Epidermal melanocyte (primary cell): ENCODE data around the gene HPCAL1.

Source experiments
- DNase-seq: peaks from one replicate; pipeline ENCODE4 v3.0.0; 2011; ENCODE audit warnings: low spot score; ENCODE audit not compliant: insufficient read length

Gene HPCAL1

DNA sequence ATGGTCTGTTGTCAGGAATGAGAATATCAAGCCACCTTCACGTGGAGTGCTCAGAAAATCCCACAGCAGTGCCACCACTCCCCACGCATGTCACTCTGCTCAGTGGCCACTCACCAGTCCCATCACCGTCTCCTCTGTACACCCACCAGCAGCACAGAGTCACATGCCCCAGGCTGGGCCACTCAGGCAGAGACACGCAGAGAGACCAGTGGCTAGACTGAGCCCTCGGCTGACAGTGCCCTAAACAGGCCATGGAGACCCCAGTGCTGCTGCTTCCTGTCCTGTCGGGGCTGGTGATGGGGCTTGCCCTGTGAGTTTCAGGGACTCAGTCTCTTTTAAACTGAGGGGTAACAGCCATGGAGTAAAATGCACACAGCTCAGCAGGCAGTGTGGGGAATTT is 119.5 kb downstream of the HPCAL1 start:
- no peak for DNase-seq

DNA sequence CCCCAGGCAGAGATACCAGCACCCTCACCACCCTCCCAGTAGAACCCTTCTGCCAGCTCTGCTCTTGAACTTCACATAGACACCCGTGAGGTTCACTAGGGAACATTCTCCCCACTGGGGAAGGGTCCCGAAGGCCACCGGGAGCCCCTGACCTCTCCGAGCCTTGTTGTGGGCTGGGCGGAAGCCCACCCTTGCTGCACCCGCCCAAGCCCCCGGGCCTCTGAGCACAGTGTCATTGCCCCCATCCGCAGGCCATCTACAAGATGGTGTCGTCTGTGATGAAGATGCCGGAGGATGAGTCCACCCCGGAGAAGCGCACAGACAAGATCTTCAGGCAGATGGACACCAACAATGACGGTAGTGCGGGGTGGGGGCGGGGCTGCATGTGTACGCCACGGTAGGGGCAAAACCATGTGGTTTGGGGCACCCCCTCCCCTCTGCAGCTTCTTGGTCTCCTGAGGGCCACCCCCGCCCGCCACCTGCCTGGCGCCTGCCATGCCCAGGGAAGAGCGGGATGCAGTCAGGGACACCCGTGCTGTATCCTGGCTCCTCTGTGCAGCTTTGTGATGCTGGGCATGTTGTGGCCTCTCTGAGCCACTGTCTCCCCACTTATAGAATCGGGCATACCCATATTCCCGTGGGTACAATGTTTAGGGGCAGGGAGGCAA is 120.2 kb downstream of the HPCAL1 start:
- DNase-seq: no peak

DNA sequence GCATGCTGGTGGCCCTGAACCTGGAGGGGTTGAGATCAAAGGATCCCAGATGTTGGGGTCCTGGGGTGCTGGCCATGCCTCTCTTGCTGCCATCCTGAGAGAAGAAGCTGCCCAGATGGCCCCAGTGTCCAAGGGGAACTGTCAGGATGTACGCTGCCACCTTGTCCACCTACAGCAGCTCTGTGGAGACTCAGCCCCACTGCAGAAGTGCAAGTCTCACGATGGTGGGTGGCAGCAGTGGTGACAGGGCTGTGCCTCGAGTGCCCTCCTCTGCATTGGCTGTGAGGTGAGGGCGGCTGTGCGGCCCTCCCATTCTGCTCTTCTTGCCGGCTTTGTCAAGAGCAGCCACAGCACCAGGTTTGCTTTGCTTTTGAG is 120.7 kb downstream of the HPCAL1 start:
- no peak for DNase-seq

DNA sequence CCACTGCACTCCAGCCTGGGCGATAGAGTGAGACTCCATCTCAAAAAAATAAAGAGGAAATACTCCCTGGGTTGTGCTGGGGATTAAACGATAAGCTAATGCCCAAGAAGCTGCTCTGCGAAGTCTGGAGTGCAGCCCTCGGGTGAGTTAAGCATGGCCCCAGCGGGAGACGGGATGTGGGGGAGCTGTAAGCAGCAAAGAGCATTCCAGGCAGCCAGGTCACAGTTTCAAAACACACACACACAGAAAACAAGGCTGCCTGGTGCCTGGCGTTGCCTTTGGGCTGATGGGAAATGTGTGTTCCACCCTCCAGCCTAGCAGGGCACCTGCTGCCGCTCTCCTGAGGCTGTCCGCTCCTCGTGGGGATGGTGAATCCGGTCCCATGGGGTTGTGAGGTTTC is 121.3 kb downstream of the HPCAL1 start:
- DNase-seq: no peak

DNA sequence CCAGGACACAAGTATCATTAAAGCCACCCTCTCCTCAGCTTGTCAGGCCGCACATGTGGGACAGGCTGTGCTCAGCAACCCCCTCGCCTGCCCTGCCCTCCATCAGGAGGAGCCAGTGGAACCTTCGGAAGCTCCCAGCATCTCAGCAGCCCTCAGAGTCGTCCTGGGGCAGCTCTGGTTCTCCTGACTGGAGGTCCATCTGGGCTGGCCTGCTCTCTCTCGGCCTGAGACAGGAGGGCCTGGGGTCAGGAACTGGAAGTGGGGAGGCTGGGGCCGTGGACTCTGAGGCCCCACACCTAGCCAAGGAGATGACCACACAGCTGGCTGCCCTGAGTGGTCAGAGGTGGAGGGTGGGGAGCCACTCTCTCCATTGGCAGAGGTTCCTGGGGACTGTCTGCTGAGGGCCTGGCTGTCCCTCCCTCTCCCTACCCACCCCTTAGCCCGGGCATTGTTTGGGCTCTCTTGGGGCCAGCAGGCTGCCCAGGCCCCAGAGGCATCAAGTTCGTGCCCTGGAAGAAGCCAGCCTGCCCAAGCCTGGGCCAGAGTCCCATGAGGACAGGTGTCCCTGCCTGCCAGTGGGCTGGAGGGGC is 122.3 kb downstream of the HPCAL1 start:
- no peak for DNase-seq

DNA sequence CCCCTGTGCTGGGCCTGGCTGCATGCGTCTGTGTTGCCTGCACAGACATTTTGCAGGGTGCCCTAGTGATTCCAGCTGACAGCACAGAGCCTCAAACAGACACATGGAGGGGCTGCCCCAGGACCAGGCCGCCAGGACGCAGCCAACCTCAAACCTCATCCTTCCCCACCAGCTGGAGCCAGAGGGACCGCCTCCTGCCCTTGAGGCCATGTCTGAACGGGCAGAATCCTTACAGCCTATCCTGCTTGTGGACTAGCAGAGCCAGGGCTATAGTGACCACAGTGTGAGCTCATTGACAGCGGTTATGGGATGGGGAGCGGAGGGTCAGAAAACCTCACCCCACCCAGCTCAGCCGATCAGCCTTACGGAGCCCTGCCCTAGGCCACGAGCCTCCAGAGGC is 123.0 kb downstream of the HPCAL1 start:
- DNase-seq: no peak

DNA sequence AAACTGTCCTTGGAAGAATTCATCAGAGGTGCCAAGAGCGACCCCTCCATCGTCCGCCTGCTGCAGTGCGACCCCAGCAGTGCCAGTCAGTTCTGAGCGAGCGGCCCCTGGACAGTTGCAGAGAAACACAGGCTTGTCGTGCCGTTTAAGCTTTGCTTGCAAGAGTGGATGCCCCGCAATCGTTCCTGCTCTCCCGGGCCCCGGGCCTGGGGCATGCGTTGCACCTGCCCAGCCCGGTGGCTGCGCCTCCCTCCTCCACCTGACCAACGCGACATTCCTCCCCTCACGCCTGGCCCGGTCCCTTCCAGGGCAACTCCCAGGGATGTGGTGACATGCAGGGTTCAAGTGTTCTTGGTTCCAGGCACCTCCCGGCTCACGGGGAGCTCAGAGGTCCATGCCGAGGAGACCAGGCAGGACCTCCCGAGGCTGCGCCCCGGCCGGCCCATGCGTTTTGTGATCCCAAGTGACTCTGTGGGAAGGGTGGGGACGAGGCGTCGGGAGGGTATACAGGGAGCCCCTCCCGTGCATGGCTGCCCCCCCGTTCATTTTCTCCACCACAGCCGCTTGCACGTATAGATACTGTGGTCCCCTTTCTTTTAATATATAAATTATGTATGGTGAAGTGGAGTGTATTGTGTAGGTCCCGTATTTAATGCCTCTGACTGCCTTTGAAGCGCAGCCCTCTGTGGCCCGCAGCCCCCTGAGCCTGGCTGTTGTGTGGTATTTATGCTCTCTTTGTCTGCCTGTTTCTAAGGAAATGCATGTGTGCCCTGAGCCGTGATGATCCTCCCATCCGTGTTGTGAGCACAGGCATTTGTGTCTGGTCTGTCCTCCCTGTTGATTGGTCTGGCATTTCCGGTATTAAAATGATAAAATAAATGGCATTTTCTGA is 124.3 kb downstream of the HPCAL1 start:
- no peak for DNase-seq

DNA sequence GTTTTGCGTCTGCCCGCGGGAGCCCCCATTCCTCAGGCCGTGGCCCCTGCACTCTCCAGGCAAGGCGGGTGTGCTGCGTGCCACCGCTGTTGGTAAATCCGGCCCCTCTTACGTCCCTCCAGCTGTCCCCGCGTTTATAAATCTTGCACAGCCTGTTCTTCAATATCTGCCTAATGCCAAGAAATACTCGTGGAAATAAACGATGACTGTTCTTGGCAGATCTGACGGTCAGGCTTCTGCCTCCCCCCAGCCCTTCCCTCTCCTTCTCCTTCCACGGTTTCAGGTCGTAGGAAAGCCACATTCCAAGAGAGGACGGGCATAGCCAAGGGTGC is 124.9 kb downstream of the HPCAL1 start:
- no peak for DNase-seq

DNA sequence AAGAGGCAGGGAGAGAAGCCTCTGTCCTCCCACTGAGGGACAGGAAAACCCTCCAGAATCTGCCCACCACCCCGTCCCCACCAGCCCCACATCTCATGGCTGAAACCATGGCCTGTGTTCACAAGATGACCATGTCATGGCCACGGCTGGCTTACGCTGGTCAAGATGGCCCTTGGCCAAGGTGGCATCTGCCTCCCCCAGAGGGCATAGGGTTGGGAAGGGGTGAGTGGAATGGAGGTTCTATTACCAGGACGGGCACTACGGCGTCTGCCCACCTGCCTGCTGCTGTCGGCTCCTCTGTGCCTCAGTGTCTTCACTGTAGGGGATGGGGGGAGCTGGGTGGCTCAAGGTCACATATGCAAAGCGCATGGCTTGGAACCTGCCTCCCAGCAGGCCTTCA is 125.7 kb downstream of the HPCAL1 start:
- no peak for DNase-seq

DNA sequence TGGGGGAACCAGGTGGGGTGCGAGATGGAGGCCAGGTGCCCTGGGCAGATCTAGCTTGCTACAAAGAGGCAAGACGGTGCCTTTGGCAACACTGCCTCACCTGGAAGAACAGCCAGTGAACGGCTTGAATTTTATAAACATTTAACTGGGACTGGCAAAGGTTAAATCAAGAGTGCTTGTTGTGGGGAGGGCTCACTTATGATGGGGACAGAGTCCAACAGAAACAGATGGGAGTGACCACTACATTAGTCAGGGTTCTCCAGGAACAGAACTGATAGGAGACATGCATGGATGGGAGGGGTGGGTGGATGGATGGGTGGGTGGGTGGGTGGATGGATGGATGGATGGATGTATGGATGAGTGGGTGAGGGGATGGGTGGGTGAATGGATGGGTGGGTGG is 126.2 kb downstream of the HPCAL1 start:
- DNase-seq: no peak

DNA sequence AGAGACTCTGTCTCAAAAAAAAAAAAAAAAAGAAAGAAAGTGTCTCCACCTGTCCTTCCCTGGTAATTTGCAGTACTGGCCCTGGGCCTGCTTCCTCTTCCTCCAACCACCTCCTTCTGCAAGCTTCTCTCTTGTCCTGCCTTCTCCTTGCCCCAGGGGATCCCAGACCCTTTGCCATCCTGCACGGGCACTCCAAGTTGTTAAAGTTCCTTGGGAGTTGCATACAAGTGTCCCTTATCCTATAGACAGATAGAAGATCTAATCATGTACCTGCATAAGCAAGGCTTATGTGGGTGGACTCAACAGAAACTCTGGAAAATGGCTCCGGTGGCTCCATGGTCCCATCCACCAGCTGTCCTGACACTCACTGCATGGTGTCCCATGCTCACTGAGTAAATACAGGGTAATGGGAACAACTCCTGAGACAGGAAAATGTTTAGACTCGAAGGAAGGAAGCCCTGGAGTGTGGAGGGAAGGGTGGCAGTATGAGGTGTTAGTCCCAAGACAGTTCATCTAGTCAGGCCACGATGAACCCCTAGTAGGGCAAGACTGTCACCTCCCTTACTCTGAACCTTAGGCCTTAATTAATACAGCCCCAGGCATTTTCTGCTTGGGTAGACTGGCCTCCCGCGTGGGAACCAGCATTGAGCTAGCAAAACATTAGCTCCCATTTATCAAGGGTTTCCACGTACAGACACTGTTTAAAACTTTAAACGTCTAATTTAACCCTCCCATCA is 128.3 kb downstream of the HPCAL1 start:
- DNase-seq: no peak

DNA sequence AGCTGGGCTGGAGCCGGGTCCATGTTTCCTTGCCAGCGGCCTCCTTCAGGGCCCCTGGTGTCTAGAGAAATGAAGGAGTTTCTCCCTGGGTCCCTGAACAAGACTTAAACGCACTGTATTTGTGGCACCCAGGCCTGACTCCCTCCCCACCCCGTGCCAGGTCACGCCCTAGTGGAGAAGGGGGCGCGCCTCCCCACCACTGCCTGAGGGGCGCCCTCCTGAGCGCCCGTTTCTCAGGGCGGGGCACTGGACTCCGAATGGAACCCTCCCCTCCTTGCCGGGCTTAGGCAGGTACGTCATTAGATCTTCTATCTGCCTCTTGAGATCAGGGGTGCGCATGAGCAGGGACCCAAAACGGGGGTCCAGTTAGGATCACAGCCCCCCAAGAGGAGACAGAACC is 129.1 kb downstream of the HPCAL1 start:
- DNase-seq: no peak

DNA sequence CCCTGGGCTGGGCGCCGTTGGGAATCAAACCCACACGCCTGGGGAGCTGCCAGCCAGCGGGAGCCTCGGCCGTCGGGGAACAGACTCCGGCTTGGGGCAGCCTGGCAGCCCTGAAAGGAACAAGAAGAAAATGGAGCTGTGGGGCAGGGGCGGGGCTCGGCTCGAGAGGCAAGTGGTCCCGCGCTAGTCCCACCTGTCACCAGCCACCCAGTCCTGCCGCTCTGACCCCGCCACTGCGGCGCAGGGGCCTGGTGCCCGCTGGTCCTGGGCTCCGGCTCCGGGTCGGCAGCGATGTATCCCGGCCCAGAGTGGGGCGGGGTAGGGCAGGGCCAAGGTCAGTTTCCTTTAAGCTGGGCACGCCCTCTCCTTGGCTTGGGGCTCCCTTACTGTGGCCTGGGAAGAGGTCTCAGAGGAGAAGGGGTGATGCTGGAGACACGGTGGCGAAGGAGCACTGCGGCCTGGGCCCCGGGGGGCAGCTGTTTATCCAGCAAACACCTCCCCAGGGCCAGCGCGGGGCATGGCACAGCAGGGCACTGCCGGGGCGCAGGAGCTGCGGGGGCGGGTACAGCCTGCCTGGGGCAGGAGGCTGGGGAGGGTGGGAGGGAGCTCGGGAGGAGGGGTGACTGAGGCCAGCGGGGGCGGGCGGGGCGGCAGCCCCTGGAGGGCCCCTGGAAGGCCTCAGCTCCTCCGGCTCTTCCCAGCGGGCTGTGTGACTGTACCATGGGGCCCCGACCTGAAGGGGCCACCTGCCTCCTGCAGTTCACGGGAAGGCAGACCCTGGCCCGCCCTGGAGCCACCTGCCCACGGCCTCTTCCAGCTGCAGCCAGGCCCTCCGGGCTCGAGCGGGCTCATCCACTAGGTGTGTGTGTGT is 129.8 kb downstream of the HPCAL1 start:
- no peak for DNase-seq

DNA sequence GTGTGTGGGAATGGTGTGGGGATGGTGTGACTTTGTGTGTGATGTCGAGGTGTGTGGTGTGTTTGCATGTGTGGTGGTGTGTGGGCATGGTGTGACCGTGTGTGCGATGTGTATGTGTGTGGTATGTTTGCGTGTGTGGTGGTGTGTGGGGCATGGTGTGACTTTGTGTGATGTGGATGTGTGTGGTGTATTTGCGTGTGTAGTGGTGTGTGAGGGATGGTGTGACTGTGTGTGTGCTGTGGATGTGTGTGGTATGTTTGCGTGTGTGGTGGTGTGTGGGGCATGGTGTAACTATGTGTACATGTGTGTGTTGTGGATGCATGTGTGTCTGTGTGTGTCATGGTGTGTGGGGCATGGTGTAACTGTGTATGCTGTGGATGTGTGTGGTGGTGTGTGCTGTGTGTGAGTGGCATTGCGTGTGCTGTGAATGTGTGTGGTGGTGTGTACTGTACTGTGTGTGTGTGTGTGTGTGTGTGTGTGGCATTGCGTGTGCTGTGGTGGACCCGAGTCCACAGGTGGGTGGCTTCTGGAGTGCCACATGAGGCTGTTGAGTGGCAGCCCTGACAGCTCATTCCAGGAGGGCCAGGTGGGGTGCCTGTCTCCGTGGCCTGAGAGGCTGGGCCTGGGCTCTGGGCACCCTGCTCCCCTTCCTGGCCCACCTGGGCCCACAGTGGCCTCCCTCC is 130.7 kb downstream of the HPCAL1 start:
- no peak for DNase-seq

DNA sequence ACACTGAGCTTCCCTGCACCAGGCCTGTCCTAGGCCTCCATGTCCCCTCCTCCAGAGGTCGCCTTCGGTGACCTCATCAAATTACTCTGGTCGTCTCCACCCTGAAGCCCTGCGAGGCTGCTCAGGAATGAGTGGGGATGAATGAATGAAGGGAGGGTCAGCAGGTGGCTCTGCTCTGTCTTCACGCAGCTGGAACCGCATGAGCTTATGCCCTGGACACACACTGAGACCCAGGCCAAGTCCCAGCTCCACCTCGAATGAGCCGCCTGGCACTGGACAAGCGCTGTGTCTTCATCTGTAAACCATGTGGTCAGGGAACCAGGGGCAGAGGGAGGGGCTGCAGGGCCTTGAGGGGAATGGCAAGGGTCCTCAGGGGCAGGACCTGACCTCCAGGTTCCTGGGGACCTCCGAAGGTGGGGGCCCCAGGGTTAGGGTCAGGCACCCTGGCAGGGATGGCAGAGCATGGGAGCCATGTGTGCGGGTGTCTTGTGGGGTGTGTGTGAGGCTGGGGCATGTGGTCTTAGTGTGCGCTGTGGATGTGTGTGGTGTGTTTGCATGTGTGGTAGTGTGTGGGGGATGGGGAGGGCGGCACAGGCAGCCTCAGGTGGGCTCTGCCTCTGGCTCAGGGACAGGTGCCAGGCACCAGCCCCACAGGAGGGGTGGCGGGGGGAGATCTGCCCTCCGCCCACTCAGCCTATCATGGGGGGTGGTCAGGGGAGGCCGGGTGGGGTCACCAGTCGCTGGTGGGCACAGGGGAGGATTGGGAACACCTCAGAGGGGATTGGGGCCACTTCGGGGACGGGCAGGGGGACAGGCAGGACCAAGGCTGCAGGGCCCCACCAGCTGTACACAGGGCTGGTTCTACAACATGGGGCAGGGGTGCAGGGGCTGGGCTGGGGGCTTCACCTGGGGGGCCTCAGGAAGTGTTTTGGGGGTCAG is 131.5 kb downstream of the HPCAL1 start:
- no peak for DNase-seq

DNA sequence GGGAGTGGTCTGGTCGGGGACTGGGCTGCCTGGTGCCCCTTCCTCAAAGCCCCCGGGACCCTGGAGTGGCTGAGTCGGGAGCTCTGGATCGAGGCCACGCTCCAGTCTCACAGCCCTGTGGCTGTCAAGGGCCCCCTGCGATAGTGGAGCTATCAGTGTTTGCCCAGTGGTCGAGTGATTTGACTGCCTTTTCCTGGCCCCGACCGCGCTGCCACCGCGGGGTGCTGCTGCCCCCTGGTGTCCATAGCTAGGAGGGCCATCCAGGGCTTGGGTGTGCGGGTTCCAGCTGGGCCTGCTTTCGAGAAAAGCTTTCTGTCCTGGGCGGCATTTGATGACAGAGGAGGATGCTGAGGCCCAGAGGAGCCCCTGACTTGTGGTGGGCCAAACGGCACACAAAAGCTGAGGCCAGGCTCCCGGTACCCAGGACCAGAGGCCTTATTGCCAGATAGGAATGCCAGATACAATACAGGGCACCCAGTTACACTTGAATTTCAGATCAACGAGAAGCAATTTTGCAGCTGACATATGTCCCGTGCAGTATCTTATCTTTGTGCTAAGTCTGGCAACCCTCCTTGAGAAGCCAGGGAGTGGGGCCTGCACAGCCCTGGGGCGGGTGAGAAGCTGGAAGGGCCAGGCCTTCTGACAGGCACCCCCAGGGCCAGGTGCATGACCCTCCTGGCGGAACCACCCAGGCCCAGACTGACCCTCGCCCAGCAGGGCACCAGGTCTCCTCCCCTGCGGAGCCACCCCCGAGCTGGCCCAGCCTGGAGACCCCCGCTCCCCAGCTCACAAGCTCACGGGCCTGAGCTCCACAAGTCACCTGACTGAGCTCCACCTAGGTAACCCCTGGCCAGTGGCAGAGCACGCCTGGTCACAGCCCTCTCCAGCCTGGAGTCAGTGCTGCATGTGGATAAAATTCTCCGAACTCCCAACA is 132.4 kb downstream of the HPCAL1 start:
- DNase-seq: peak; percentile 79

DNA sequence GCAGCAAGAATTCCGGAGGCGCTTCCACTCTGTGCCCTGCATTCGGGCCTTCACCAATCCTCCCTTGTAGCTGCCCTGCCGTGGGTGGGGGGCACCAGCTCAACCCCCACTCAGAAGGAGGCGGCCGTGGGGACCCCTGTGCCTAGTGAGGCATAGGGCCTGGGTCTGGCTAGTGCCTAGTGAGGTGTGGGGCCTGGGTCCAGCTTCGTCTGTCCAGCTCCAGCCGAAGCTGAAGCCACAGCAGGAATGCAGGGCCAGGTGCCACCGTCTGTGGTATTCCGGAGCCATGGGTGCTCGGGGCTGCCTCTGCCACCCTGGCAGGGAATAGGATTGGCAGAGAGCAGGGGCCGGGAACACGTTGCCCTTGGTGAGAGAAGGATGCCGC is 133.1 kb downstream of the HPCAL1 start:
- DNase-seq: no peak

DNA sequence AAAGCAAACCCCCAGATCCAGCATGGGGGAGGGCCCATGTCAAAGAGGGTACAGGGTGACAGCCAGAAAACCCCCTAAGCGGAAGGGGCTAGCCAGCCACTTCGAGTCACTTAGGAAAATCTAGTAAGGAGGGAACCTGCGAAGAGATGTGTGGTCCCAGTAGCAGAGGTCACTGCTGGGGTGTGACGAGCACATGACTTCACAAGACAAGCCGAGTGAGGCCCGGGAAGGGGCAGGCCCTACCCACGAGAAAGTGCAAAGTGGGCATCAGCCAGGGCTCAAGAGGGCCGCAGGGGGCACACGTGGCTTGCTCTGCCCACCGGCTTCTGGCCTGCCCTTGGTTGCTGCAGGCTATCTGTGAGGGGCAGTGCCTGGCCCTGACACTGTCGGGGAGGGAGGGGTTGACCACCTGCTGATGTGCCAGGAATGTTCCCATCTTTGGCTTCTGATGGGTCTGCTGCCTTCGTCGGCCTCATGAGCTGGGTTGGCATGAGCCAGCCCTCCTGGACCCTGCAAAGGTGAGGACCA is 133.9 kb downstream of the HPCAL1 start:
- no peak for DNase-seq
